ENCODE results near the gene TNIK.
"Not testable (repeated sequence)": the region's sequence is repeated elsewhere in the genome, so short reads cannot be mapped to it uniquely, and the experiment has no call there.

- not testable (repeated sequence) for TF ChIP-seq EP300 (IDR thresholded peaks at IDR 0.05; ENCODE audit: low read depth); POLR2A (IDR thresholded peaks at IDR 0.05); CTCF (IDR thresholded peaks at IDR 0.05); POLR2AphosphoS5 (IDR thresholded peaks at IDR 0.05)
Observed at GRCh38 chr3:171304017-171304416, 156.2 kb downstream of the TNIK start.
